GM03348 (cell line): Measurements from ENCODE around the gene ZBP1.

Source experiments
- DNase-seq: peaks from one replicate; pipeline ENCODE4 v3.0.0; 2012; ENCODE audit warnings: low spot score

Gene ZBP1

DNA sequence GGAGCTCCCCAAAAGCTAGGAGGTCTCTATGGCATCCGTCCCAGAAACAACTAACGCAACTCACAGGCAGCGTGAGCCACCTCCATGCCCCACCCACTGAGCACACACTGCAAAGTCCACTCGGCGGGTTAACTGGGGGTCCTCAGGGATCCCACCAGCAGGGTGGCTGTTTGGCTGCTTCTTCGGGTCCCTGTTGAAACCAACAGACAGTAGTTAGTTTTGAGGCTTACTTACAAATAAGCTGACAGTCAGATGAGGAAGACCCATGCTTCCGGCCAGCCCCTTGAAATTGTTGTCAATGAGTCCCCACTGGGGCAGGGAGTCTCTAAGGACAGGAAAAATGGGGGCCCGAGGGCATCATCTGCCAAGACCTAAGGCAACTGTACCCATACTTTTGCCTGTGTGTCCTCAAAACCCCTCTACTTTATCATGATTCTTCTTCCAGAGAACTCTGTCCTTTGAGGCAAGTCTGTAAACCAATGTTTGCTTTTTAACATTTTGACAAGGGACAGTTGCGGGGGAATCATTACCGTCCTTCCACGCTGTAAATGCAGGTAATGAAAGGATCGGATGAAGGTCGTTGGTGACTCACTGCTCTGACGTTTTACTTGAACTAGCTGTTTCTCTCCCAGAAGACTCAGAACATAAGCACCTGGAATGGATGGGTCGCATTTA is 61.5 kb downstream of the ZBP1 start:
- no peak for DNase-seq

DNA sequence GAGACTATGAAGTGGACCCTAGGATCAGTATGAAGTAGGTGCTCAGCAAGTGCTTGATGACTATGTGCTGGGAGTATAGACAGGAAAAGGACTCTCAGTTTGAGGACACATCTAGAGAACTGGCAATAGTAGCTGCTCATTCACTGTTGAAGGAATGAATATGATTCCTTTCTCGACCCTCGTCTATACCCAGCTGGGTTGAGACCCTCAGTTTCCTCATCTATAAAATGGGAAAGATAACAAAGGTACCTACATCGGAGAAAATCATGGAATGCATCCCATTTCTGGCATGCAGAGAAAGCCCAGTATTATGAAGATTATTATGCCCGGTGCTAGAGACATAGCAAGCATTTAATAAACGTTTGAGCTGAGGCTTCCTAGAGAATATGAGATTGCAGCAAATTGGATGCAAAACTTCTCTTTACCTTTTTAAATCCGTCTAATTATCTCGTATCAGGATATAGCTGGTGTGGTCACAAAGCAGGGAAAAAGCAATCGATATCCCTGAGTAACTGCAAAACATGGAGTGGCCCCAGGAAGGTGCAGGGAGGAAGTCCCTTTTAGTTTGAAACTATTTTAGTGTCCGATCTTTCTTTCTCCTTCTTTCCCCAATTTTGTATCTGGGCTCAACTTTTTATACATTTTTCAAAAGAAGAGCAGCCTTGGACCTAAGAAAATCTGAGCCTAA is 62.2 kb downstream of the ZBP1 start:
- no peak for DNase-seq

DNA sequence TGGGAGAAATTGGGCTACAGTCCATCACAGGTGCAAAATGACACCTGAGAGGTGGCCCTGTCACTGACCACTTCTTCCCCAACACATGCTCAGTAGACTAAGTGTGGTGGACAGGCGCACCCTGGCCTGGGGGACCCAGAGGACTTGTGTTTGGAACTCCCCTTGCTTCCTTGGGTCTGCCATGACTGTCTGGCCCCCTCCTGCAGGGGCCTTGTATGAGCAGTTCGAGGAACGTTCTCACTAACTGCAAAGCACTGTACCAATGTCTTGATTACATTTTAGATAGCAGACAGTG is 63.3 kb downstream of the ZBP1 start:
- DNase-seq, result no peak

DNA sequence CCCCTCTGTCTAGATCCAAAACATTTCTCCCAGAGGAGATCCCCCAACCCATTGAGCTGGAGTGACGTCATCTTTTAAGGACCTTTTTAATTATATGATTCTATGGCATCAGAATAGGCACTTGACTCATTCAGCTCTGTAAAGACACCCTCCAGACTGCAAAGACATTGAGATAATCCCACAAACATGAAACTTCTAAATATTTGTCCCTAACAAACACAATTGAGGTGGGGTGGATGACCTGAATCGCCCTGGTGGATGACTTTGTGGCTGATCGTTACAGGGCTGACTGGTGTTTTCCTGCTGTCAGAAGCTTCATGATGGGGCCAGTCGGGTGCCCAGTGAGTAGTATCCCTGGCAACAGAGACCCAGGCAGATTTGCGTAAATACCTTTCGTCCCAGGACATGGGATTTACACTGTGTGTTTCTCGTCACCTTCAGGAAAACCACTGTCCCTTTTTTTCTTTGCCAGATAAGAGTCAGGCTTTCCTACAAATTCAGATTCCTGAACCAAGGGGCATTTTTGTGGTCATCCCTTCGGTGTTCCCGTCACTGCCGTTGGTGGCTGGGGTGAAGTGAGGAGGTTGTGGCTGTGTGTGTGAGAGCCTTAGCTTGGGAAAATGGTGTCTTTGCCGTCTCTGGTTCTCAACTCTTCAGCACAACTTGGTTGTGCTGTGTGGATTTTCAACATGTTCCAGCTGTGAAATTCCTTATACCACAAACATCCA is 64.6 kb downstream of the ZBP1 start:
- no peak for DNase-seq
